Endothelial cell of umbilical vein (primary cell): ENCODE data around the gene FOXC1. TPM values are rescaled to one million over a fixed set of nuclear protein-coding genes. Genes with fewer than 3 reads are reported as not detected.

Source experiments
- BruUV-seq: library from RNA; stranded (reverse); fragments of 400-500 nt; replicated peaks from 2 replicates; lab custom pipeline; 2021; lab: Mats Ljungman, UMichigan
- CTCF ChIA-PET: fragments of 300-600, 350-600 bp; sonication (Branson Sonifier 250); formaldehyde crosslinking; loops from one replicate; lab custom pipeline; 2021; ENCODE audit warnings: antibody characterized with exemption, inconsistent platforms; lab: Charles Lee
- POLR2A ChIA-PET: fragments of 300-600, 350-600 bp; sonication (Branson Sonifier 250); formaldehyde crosslinking; loops from one replicate; lab custom pipeline; 2021; ENCODE audit warnings: antibody characterized with exemption, inconsistent platforms; lab: Charles Lee
- DNase-seq: peaks from one replicate; pipeline ENCODE4 v3.0.0-alpha.2; 2011; ENCODE audit warnings: low read depth, low spot score
- FAIRE-seq: peaks from 2 replicates; lab custom pipeline; 2011; peaks lifted over from hg19 to GRCh38; lab: Jason Lieb, UNC
- H2AFZ ChIP-seq: 2 replicates; pipeline ENCODE4 v1.6.0; 2012; ENCODE audit warnings: low read depth, low read length, control low read depth, inconsistent platforms
- H3K27ac ChIP-seq: 2 replicates; pipeline ENCODE4 v1.5.1; 2011; ENCODE audit warnings: low read depth, mild to moderate bottlenecking, control low read depth, low read length, moderate library complexity; ENCODE audit not compliant: insufficient read depth
- H3K27me3 ChIP-seq, 2 experiments: 2 replicates each; pipeline versions ENCODE4 v1.6.0 to v1.6.1; 2011; ENCODE audit warnings: low read length in 2 of 2, mixed read lengths in 1 of 2; ENCODE audit not compliant: control insufficient read depth in 2 of 2, insufficient read depth in 2 of 2
- H3K36me3 ChIP-seq, 2 experiments: 2 replicates in 1 of 2; 3 replicates in 1 of 2; pipeline ENCODE4 v1.5.1; 2011; ENCODE audit warnings: low read length in 2 of 2, mild to moderate bottlenecking in 1 of 2, moderate library complexity in 1 of 2; ENCODE audit not compliant: control insufficient read depth in 2 of 2, insufficient read depth in 2 of 2; ENCODE audit errors: extremely low read depth in 1 of 2
- H3K4me1 ChIP-seq: 3 replicates; pipeline ENCODE4 v1.5.1; 2011; ENCODE audit warnings: mild to moderate bottlenecking, low read length; ENCODE audit not compliant: control insufficient read depth, insufficient read depth; ENCODE audit errors: extremely low read depth
- H3K4me2 ChIP-seq: 2 replicates; pipeline ENCODE4 v1.6.1; 2011; ENCODE audit warnings: low read length, control low read depth, mixed read lengths; ENCODE audit not compliant: insufficient read depth
- H3K4me3 ChIP-seq, 3 experiments: fragments of 200-600 bp in 1 of 3; sonication (generic), shearing (Covaris generic) in 1 of 3; replicated peaks in 1 of 3; 2 replicates each; pipeline ENCODE4 v1.5.1; 2011 to 2016; ENCODE audit warnings: control low read depth in 3 of 3, low read length in 3 of 3, mild to moderate bottlenecking in 2 of 3, inconsistent platforms in 1 of 3, low read depth in 1 of 3, moderate library complexity in 1 of 3; ENCODE audit not compliant: insufficient read depth in 1 of 3
- H3K79me2 ChIP-seq: 2 replicates; pipeline ENCODE4 v1.6.0; 2012; ENCODE audit warnings: low read length, inconsistent platforms; ENCODE audit not compliant: control insufficient read depth, insufficient read depth
- H3K9ac ChIP-seq: replicated peaks from 2 replicates; pipeline ENCODE3; 2011; ENCODE audit warnings: low read length, control low read depth; ENCODE audit not compliant: insufficient read depth; ENCODE audit errors: extremely low read depth
- H3K9me1 ChIP-seq: replicated peaks from 3 replicates; pipeline ENCODE4 v1.6.0; 2011; ENCODE audit warnings: mild to moderate bottlenecking, low read length; ENCODE audit not compliant: control insufficient read depth, insufficient read depth; ENCODE audit errors: extremely low read depth
- H3K9me3 ChIP-seq: replicated peaks from 2 replicates; pipeline ENCODE4 v1.5.1; 2012; ENCODE audit warnings: low read length, inconsistent platforms; ENCODE audit not compliant: control insufficient read depth, insufficient read depth
- H4K20me1 ChIP-seq: replicated peaks from 2 replicates; pipeline ENCODE3; 2011; ENCODE audit warnings: mild to moderate bottlenecking, low read length; ENCODE audit not compliant: control insufficient read depth, insufficient read depth; ENCODE audit errors: extremely low read depth
- CTCF ChIP-seq, 2 donors: IDR thresholded peaks; 1 replicate in 1 of 2; 2 replicates in 1 of 2; pipeline ENCODE4 v1.5.1; 2011; ENCODE audit warnings: low read length in 2 of 2, mild to moderate bottlenecking in 2 of 2, moderate library complexity in 2 of 2, control low read depth in 1 of 2, inconsistent platforms in 1 of 2, low read depth in 1 of 2; ENCODE audit not compliant: insufficient read depth in 1 of 2; ENCODE audit errors: extremely low read depth in 1 of 2
- EZH2 ChIP-seq: IDR thresholded peaks from 2 replicates; pipeline ENCODE4 v1.6.1; 2012; ENCODE audit warnings: borderline replicate concordance, low read depth, mild to moderate bottlenecking, moderate library complexity, low read length, inconsistent platforms; ENCODE audit not compliant: severe bottlenecking
- FOS ChIP-seq: IDR thresholded peaks from 2 replicates; pipeline ENCODE4 v1.6.1; 2011; ENCODE audit warnings: mild to moderate bottlenecking, low read length, moderate library complexity, borderline replicate concordance; ENCODE audit not compliant: insufficient read depth
- GATA2 ChIP-seq: IDR thresholded peaks from 2 replicates; pipeline ENCODE4 v1.7.0; 2011; ENCODE audit warnings: low read depth, mild to moderate bottlenecking, moderate library complexity, mixed read lengths, low read length; ENCODE audit not compliant: insufficient read length, insufficient read depth
- JUN ChIP-seq: IDR thresholded peaks from 2 replicates; pipeline ENCODE4 v1.6.1; 2011; ENCODE audit warnings: borderline replicate concordance, low read depth; ENCODE audit not compliant: insufficient read length, insufficient read depth
- MAX ChIP-seq: IDR thresholded peaks from 2 replicates; pipeline ENCODE4 v1.6.1; 2011; ENCODE audit not compliant: insufficient read depth, insufficient read length
- MYC ChIP-seq: IDR thresholded peaks from one replicate; pipeline ENCODE4 v1.6.1; 2011; ENCODE audit warnings: mild to moderate bottlenecking, low read depth, low read length
- POLR2A ChIP-seq: IDR thresholded peaks from 2 replicates; pipeline ENCODE4 v1.6.1; 2012; ENCODE audit warnings: low read depth, mild to moderate bottlenecking, control low read depth, low read length
- POLR2AphosphoS5 ChIP-seq: IDR thresholded peaks from 2 replicates; pipeline ENCODE4 v1.6.1; 2012; ENCODE audit warnings: low read depth, mild to moderate bottlenecking, control low read depth, low read length, moderate library complexity; ENCODE audit not compliant: insufficient read depth
- dilution Hi-C: fragments of 300-500 bp; cut with MboI; formaldehyde crosslinking; loops from one replicate; pipeline ENCODE4 v1.15.0; 2019; ENCODE audit warnings: low sequenced_read_pairs; ENCODE audit not compliant: extremely low pct_ligation_motif_present
- intact Hi-C: fragments of 100-400 bp; cut with micrococcal nuclease; formaldehyde crosslinking; loops from one replicate; pipeline ENCODE4 v1.10.0; 2022
- polyA plus RNA-seq, 4 experiments: library from polyadenylated mRNA; depleted of rRNA in 3 of 4; stranded (reverse) in 3 of 4; unstranded in 1 of 4; fragments of >200 nt; gene quantifications; 2 replicates each; pipeline versions ENCODE4 v1.2.1 to v1.2.3, GENCODE V29; 2011 to 2012; ENCODE audit warnings: missing spikeins in 1 of 4
- total RNA-seq: library from RNA; stranded (reverse); gene quantifications from 2 replicates; pipeline ENCODE4 v1.2.3, GENCODE V29; 2021

The FOXC1 gene
- total and polyA plus RNA-seq, 2 donors (not counting 3 experiments of a cell fraction or from before 2014, with no cell fraction given), result 6.4 to 16.4 TPM

GRCh38 chr6:1657771-1658165 is 48.1 kb downstream of the FOXC1 start:
- no peak overlapping the region for H3K9ac ChIP-seq
- no peak overlapping the region for H3K27ac ChIP-seq
- H4K20me1 ChIP-seq, result no peaks in the 10 kb centered on the region
- H3K4me3 ChIP-seq, result no peak overlapping the region
- H3K4me1 ChIP-seq, result no peaks in the 10 kb centered on the region
- no peaks in the 10 kb centered on the region for H3K27me3 ChIP-seq
- dilution Hi-C loops, result no loop called here
- no peaks in the 10 kb centered on the region for H3K9me3 ChIP-seq
- BruUV-seq, result no TSS peak
- no peaks in the 10 kb centered on the region for H3K36me3 ChIP-seq
- no peak for DNase-seq
- H3K79me2 ChIP-seq, result no peaks in the 10 kb centered on the region
- POLR2A ChIA-PET, result no interaction called here
- intact Hi-C loops, result no loop called here
- H2AFZ ChIP-seq, result no peak overlapping the region
- CTCF ChIA-PET, result interaction anchor here (1.2 kb wide), 1 partner anchor 29 kb away, joined by 4 read pairs; no protein-coding TSS in a partner anchor
- TF ChIP-seq POLR2AphosphoS5, result no peak
- TF ChIP-seq JUN, result no peak
- TF ChIP-seq MYC, result no peak
- no peak for TF ChIP-seq EZH2
- no peak for TF ChIP-seq GATA2
- no peak for TF ChIP-seq POLR2A
- no peak for TF ChIP-seq MAX
- no peak for TF ChIP-seq CTCF (IDR thresholded peaks at IDR 0.05; ENCODE audit: extremely low read depth in 1 of 2, insufficient read depth in 1 of 2, low read depth in 1 of 2, low read length in 2 of 2)
- no peak for TF ChIP-seq FOS
- H3K4me2 ChIP-seq, result no peak overlapping the region
- FAIRE-seq, result no peak
- no peaks in the 10 kb centered on the region for H3K9me1 ChIP-seq
